Activated CD4-positive, alpha-beta memory T cell treated with anti-CD3 and anti-CD28 coated beads for 36 hours (primary cell): Measurements from ENCODE around the gene PBX2. TPM values are rescaled to one million over a fixed set of nuclear protein-coding genes. Genes with fewer than 3 reads are reported as not detected.
"Not testable (repeated sequence)": the region's sequence is repeated elsewhere in the genome, so short reads cannot be mapped to it uniquely, and the experiment has no call there.

ENCODE experiments used
- CTCF ChIA-PET: fragments of 350-600 bp; sonication (Branson Sonifier 250); formaldehyde crosslinking; loops from one replicate; lab custom pipeline; 2021; ENCODE audit warnings: antibody characterized with exemption, inconsistent platforms; lab: Charles Lee
- POLR2A ChIA-PET: fragments of 350-600 bp; sonication (Branson Sonifier 250); formaldehyde crosslinking; loops from one replicate; lab custom pipeline; 2021; ENCODE audit warnings: antibody characterized with exemption; lab: Charles Lee
- DNase-seq: peaks from one replicate; pipeline ENCODE4 v3.0.0-alpha.2; 2020
- H3K27ac Mint-ChIP-seq: one replicate; pipeline ENCODE4 v1.8.0; 2021; ENCODE audit warnings: mixed read lengths
- H3K27me3 Mint-ChIP-seq: one replicate; pipeline ENCODE4 v1.8.0; 2021; ENCODE audit warnings: mixed read lengths
- H3K36me3 Mint-ChIP-seq: one replicate; pipeline ENCODE4 v1.8.0; 2021; ENCODE audit warnings: mixed read lengths
- H3K4me1 Mint-ChIP-seq: one replicate; pipeline ENCODE4 v1.8.0; 2021; ENCODE audit warnings: low read depth, mixed read lengths
- H3K4me3 Mint-ChIP-seq: one replicate; pipeline ENCODE4 v1.8.0; 2021; ENCODE audit warnings: mild to moderate bottlenecking, mixed read lengths
- H3K9me3 Mint-ChIP-seq: one replicate; pipeline ENCODE4 v1.8.0; 2021; ENCODE audit warnings: mixed read lengths
- intact Hi-C: fragments of 100-400 bp; cut with micrococcal nuclease; formaldehyde crosslinking; loops from one replicate; pipeline ENCODE4 v1.15.1; 2023
- total RNA-seq, 2 experiments: library from RNA; stranded (reverse); gene quantifications; one replicate each; pipeline ENCODE4 v1.2.3, GENCODE V29; 2021

PBX2 gene
- total RNA-seq, 2 experiments from 2014 or later, result 63.4 to 65.9 TPM

DNA sequence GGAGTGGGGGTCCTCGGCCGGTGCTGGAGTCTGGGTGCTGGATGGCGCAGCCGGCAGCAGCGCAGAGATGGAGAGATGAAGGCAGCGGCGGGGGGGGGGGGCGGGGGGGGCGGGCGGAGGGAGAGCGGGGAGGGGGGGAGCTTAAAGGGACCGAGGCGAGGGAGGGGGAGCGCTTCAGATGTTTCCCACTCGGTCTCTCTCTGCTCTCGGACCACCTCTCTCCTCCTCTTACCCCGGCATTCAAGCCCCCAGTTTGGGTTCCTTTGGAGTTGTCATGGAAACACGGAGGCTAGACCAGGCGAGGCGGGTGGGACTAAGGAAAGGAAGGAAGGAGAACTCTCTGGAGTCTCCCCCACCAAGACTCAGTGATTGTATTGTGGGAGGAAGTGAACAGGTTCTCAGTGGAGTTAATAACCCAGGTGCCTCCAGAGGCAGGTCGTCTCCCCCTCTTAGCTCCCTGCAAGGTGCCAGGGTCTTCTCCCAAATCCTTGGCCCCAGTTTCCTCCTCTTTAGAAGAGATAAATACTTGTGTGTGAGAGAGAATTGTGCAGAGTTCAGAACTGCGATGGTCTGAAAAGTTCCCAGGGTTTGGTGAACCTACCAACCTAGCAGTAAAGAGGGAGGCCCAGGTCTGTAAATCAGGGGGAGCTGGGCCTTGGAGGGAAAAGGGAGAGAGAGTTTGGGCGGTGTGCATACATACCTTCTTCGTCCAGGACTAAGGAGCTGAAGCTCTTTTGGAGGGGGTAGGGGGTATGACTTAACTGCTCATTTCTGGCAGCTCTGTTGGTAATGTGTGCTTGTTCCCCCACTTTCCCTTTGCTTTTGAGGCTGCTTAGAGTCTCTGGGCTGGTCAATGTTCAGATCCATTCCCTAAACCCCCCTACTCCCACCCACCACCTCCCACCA, 37.9 kb downstream of the PBX2 start, which contains the start of gene PRRT1:
TSS of gene PRRT1 (minus strand) at position 77 of the 906 bp plus-strand sequence. CDS start 112 bp downstream, outside the sequence.
- peaks cover 3% of the 10 kb centered on the region for H3K36me3 Mint-ChIP-seq
- peaks cover 30% of the 10 kb centered on the region for H3K27me3 Mint-ChIP-seq
- H3K9me3 Mint-ChIP-seq, result no peaks in the 10 kb centered on the region
- intact Hi-C loops, result no loop called here
- ChIA-PET CTCF (interaction anchor here (1.7 to 1.8 kb wide), 2 partner anchors 33 to 43 kb away, joined by 6 to 7 read pairs; no protein-coding TSS in a partner anchor), POLR2A (interaction anchor here (0.6 kb wide), 1 partner anchor 17 kb away, joined by 3 read pairs; no protein-coding TSS in a partner anchor)
- H3K4me3 Mint-ChIP-seq, result no peak within 1 kb of the TSS
- DNase-seq, result no peak
- peaks cover 41% of the 10 kb centered on the region for H3K4me1 Mint-ChIP-seq
- H3K27ac Mint-ChIP-seq, result no peak within 1 kb of the TSS

DNA sequence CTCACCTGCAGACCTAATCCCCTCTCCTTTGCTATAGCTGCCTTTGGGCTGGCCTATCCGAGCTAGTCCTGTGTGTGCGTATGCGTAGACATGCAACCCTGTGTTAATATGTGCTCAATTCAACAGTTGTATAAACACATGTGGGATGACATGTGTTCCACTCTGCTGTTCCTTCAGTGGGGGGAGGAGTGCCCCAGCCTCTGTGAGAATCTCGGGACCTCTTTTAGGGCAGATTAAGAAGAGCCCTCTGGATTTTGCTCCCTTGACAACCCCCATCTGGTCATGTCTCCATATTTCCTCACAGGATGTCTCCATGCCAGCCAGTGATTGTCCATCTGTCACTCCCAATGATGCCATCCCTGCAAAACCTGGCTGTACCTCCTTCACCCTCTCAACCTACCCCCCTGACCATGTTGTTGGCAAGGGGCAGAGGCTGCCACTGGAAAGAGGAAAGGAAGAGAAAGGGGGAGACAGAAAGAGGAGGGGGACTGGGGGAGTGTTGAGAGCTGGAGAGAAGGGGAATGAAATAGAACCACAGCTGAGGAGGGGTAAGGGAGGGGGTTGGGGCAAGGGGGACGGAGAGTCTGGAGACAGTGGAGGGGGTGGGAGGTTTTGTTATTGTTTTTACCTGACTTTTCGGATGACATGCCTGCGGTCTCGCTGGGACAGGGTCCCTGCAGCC, 38.7 kb downstream of the PBX2 start:
- Mint-ChIP-seq H3K27ac (no peak overlapping the region), H3K9me3 (no peaks in the 10 kb centered on the region), H3K36me3 (peaks cover 3% of the 10 kb centered on the region), H3K4me1 (peaks cover 41% of the 10 kb centered on the region), H3K27me3 (peaks cover 30% of the 10 kb centered on the region), H3K4me3 (no peak overlapping the region)
- intact Hi-C loops, result no loop called here
- no peak for DNase-seq
- ChIA-PET POLR2A (interaction anchor here (0.6 kb wide), 1 partner anchor 46 kb away, joined by 3 read pairs; no protein-coding TSS in a partner anchor), CTCF (interaction anchor here (1.7 to 1.8 kb wide), 2 partner anchors 33 to 44 kb away, joined by 6 to 7 read pairs; no protein-coding TSS in a partner anchor)

DNA sequence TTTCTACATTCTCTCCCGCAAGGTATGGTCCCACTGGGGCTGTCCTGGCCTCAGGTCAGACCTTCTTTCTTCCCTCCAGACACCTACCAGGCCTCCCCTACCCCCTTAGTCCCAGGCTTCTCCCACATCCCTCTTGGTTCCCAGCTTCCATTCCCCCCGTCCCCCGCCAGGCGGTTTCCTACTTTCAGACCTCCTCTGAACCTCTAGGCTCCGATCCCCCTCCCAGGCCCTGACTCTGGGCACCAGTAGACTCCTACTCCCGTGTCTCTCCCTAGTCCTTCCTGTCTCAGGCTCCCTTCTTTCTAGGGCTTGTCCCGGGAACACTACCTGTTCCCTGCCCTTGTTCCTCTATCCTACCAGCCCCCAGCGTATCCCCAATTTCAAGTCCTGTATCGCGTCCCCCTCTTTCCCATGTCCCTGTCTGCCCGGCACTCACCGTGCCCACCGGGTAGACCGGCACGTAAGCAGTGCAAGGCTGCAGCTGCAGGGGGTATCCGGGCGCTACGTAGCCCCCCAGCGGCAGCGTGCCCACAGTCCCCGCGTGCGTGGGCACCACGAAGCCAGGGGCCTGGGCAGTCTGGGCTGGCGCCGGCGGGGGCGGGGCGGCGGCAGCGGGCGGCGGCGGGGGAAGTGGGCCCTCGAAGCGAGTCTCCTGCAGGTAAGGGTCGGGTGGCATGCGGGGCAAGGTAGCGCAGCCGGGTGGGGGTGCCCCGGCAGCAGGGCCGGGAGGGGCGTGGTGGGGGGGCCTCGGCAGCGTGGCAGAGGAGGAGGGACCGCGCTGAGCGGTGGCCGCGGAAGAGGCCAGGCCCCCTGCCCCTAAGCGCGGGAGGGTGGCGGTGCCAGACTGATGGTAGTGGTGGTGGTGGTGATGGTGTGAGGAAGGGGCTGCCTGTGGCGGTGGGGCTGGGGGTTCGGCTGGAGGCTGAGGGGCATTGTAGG, 39.8 kb downstream of the PBX2 start:
- ChIA-PET POLR2A (no interaction called here), CTCF (no interaction called here)
- no peak overlapping the region for H3K4me3 Mint-ChIP-seq
- peaks cover 3% of the 10 kb centered on the region for H3K36me3 Mint-ChIP-seq
- peaks cover 37% of the 10 kb centered on the region for H3K4me1 Mint-ChIP-seq
- intact Hi-C loops, result loop anchor here (2.0 kb wide), 1 partner anchor 45 kb away; no protein-coding TSS in a partner anchor
- DNase-seq, result no peak
- no peaks in the 10 kb centered on the region for H3K9me3 Mint-ChIP-seq
- peaks cover 30% of the 10 kb centered on the region for H3K27me3 Mint-ChIP-seq
- H3K27ac Mint-ChIP-seq, result peak overlapping the region; percentile 26

DNA sequence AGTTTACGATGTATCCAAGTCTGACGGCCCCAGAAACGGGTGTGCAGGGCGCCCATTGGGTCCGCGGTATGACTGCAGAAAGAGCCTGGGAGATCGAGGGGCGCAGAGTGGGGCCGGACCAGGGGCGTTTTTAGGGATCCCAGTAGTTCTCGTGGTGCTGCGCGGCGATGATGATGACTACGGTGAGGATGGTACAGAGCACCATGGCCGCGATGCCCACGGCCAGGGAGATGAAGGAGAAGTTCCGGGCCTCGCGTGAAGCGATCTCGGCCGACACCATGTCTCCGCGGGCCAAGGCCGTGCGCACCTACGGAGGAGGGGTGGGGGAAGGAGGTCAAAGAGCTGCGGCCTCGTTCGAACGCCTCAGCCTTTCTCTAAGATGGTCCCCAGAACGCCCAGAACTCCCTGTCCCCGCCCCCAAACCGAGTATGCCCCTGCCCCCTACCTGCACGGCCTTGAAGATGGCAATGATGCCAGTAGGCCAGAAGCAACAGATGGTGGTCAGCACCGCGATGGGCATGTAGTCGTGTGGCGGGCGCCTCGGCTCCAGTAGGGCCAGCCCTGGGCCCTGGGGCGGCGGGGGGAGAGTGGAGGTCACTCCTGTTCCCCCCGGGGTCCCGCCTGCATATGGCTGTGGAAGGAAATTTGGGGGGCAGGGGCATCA, 40.8 kb downstream of the PBX2 start:
- Mint-ChIP-seq H3K4me3 (peak overlapping the region; percentile 76), H3K36me3 (peaks cover 3% of the 10 kb centered on the region), H3K4me1 (peaks cover 29% of the 10 kb centered on the region), H3K27me3 (peaks cover 30% of the 10 kb centered on the region), H3K9me3 (no peaks in the 10 kb centered on the region), H3K27ac (no peak overlapping the region)
- peak; percentile 22 for DNase-seq
- POLR2A ChIA-PET, result interaction anchor here (1.5 kb wide), 1 partner anchor 44 kb away, joined by 3 read pairs; no protein-coding TSS in a partner anchor
- intact Hi-C loops, result loop anchor here (2.0 kb wide), 1 partner anchor 46 kb away; no protein-coding TSS in a partner anchor
- CTCF ChIA-PET, result interaction anchor here (0.9 to 1.5 kb wide), 3 partner anchors 10 to 46 kb away, joined by 3 to 5 read pairs (median 4); no protein-coding TSS in a partner anchor

DNA sequence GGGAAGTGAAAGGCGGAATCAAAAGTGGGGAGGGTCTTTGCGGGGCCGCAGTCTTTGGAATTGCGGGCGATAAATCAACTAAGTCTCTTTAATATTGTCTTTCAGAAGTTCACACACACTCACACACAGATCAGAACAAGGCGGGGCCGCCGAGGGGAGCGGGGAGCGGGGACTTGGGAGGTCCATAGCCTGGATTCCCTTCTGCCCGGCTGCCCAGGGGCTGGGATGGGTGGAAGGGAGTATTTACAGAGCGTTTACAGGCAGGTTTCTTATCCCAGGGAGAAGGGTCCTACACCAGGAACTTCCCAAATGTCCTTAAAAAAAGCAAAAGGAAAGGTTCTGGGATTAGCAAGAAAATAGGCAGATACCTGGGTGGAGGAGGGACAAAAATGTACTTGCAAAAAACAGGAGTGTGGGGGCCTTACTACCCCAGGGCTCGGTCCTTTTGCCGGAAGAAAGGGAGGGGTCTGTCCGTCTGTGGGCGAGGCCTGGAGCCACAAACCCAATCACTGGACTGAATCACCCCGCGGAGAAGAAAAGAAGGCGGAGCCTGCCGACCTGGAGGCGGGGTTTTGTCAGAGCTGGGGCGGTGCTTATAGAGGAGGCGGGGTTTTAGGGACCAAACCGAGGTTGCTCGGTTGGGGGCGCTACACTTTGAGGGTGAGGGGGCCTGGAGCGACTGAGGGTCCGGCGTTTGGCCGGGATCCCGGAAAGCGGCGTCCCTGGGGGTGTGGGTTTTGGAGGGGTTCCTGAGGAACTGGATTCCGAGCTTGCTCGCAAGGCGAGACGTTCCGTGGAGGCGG, 41.5 kb downstream of the PBX2 start:
- Mint-ChIP-seq H3K27ac (no peak overlapping the region), H3K27me3 (peaks cover 30% of the 10 kb centered on the region), H3K36me3 (no peaks in the 10 kb centered on the region)

DNA sequence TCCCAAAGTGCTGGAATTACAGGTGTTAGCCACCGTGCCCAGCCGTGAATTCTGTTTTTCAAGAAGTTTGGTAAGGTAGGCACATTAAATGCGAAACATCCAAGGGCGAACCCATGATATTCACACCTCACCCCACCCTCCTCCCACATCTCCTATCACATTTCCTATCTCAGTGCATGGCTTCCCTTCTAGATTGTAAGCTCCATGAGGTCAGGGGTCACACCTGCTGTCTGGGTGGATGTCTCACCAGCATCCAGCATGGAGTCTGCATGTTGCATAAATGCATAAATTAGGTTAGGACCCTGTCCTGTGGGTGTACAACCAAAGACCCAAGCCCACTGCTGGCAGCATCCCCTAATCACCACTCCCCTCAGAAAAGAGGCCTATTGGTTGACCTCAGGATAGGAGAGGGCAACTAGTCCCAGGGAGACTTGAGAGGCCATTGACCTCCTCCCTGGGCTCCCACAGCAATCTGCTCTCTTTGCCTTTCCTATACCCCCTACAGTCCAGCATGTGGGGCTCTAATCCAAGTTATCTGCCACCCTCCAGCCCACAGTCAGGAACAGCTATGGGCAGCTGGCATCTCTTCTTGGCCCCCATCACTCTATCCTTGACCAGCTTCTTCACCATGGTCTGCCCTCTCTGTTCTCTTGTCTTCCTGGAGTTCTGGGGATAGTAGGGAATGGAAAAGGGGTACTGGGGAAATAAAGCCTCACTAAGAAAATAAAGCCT, 42.4 kb downstream of the PBX2 start:
- ChIA-PET CTCF (interaction anchor here (0.7 to 1.5 kb wide), 3 partner anchors 19 to 98 kb away, joined by 3 to 4 read pairs (median 4); no protein-coding TSS in a partner anchor), POLR2A (interaction anchor here (1.5 kb wide), 1 partner anchor 45 kb away, joined by 3 read pairs; no protein-coding TSS in a partner anchor)
- intact Hi-C loops, result loop anchor here (1.0 to 2.0 kb wide), 2 partner anchors 19 to 47 kb away; partner anchors contain the start of gene ATF6B
- Mint-ChIP-seq H3K36me3 (no peaks in the 10 kb centered on the region), H3K4me3 (no peak overlapping the region), H3K27ac (no peak overlapping the region), H3K9me3 (no peaks in the 10 kb centered on the region), H3K27me3 (peaks cover 30% of the 10 kb centered on the region), H3K4me1 (peaks cover 20% of the 10 kb centered on the region)
- DNase-seq, result no peak

More for the DNA sequence above, 41.5 kb downstream of the PBX2 start:
- Mint-ChIP-seq H3K4me1 (peaks cover 28% of the 10 kb centered on the region), H3K4me3 (peak overlapping the region; percentile 76), H3K9me3 (no peaks in the 10 kb centered on the region)
- ChIA-PET POLR2A (interaction anchor here (1.5 kb wide), 1 partner anchor 44 kb away, joined by 3 read pairs; no protein-coding TSS in a partner anchor), CTCF (interaction anchor here (0.7 to 1.5 kb wide), 5 partner anchors 10 to 97 kb away, joined by 3 to 5 read pairs (median 4); no protein-coding TSS in a partner anchor)
- peak; percentile 87 for DNase-seq
- intact Hi-C loops, result loop anchor here (1.0 to 2.0 kb wide), 2 partner anchors 20 to 46 kb away; partner anchors contain the start of gene ATF6B

GRCh38 chr6:32146687-32147086, 43.3 kb downstream of the PBX2 start:
- Mint-ChIP-seq H3K4me3 (no peak overlapping the region), H3K36me3 (no peaks in the 10 kb centered on the region), H3K9me3 (no peaks in the 10 kb centered on the region), H3K27me3 (peaks cover 30% of the 10 kb centered on the region), H3K27ac (no peak overlapping the region), H3K4me1 (peaks cover 17% of the 10 kb centered on the region)
- POLR2A ChIA-PET, result interaction anchor here (0.5 kb wide), 1 partner anchor 48 kb away, joined by 3 read pairs; no protein-coding TSS in a partner anchor
- DNase-seq, result no peak
- CTCF ChIA-PET, result no interaction called here
- intact Hi-C loops, result no loop called here

- H3K27me3 Mint-ChIP-seq, result peaks cover 29% of the 10 kb centered on the region
- H3K4me3 Mint-ChIP-seq, result no peak overlapping the region
- no peak for DNase-seq
- H3K27ac Mint-ChIP-seq, result no peak overlapping the region
- CTCF ChIA-PET, result no interaction called here
- POLR2A ChIA-PET, result interaction anchor here (0.5 kb wide), 1 partner anchor 48 kb away, joined by 3 read pairs; no protein-coding TSS in a partner anchor
- no peaks in the 10 kb centered on the region for H3K9me3 Mint-ChIP-seq
- H3K36me3 Mint-ChIP-seq, result no peaks in the 10 kb centered on the region
- intact Hi-C loops, result no loop called here
- H3K4me1 Mint-ChIP-seq, result peaks cover 15% of the 10 kb centered on the region
Observed at GRCh38 chr6:32146287-32146686, 43.7 kb downstream of the PBX2 start.

GRCh38 chr6:32144238-32144637, 45.8 kb downstream of the PBX2 start:
- H3K4me1 Mint-ChIP-seq, result peaks cover 10% of the 10 kb centered on the region
- intact Hi-C loops, H3K36me3 Mint-ChIP-seq, H3K4me3 Mint-ChIP-seq, DNase-seq, POLR2A ChIA-PET, H3K27ac Mint-ChIP-seq, H3K9me3 Mint-ChIP-seq: not testable (repeated sequence)
- CTCF ChIA-PET, result interaction anchor here (1.1 kb wide), 2 partner anchors 15 to 25 kb away, joined by 3 read pairs; no protein-coding TSS in a partner anchor
- H3K27me3 Mint-ChIP-seq, result peaks cover 17% of the 10 kb centered on the region
